Gastroesophageal sphincter (tissue), 4 donors: ENCODE measurements around the gene SRRM5. TPM values are rescaled to one million over a fixed set of nuclear protein-coding genes. Genes with fewer than 3 reads are reported as not detected.

Source experiments
- ATAC-seq: fragments of 150-250 bp; one replicate; pipeline ENCODE4 v1.9.1; 2016; ENCODE audit warnings: mild to moderate bottlenecking, moderate library complexity
- H3K27ac ChIP-seq, 4 donors: fragments of 200-600 bp; sonication (generic) in 3 of 4; 1 replicate in 3 of 4; 2 replicates in 1 of 4; pipeline ENCODE4 v1.5.1; 2016 to 2019
- H3K27me3 ChIP-seq: fragments of 200-600 bp; sonication (generic); one replicate; pipeline ENCODE4 v1.5.1; 2019
- H3K36me3 ChIP-seq, 2 donors: fragments of 200-600 bp; sonication (generic); one replicate each; pipeline ENCODE4 v1.5.1; 2019; ENCODE audit warnings: control low read depth in 1 of 2
- H3K4me1 ChIP-seq, 3 donors: fragments of 200-600 bp; sonication (generic); 1 replicate in 2 of 3; 2 replicates in 1 of 3; pipeline ENCODE4 v1.5.1; 2016 to 2019; ENCODE audit warnings: control low read depth in 2 of 3
- H3K4me3 ChIP-seq, 2 donors: fragments of 200-600 bp; sonication (generic); one replicate each; pipeline ENCODE4 v1.5.1; 2019; ENCODE audit warnings: mild to moderate bottlenecking in 1 of 2, moderate library complexity in 1 of 2
- H3K9me3 ChIP-seq, 3 donors: fragments of 200-600 bp; sonication (generic); one replicate each; pipeline ENCODE4 v1.5.1; 2017 to 2019; ENCODE audit warnings: control low read depth in 2 of 3
- EP300 ChIP-seq: sonication (generic); formaldehyde crosslinking; IDR thresholded peaks from one replicate; pipeline ENCODE4 v1.6.1; 2017; ENCODE audit warnings: antibody characterized with exemption, mild to moderate bottlenecking
- POLR2A ChIP-seq, 2 donors: fragments of 450-650 bp; IDR thresholded peaks; one replicate each; pipeline ENCODE4 v1.6.1; 2017; ENCODE audit warnings: antibody characterized with exemption in 2 of 2, mild to moderate bottlenecking in 2 of 2, moderate library complexity in 1 of 2
- POLR2AphosphoS5 ChIP-seq: sonication (generic); formaldehyde crosslinking; IDR thresholded peaks from one replicate; pipeline ENCODE4 v1.6.1; 2017; ENCODE audit warnings: antibody characterized with exemption
- WGBS, 2 donors: methylation state at CpG; one replicate each; pipeline ENCODE4 v1.1.5; 2018; ENCODE audit warnings: low coverage in 1 of 2; 5-methylcytosine and 5-hydroxymethylcytosine counted together
- total RNA-seq, 4 donors: library from RNA; depleted of rRNA; stranded (reverse); fragments of >200 nt; gene quantifications; one replicate each; pipeline ENCODE4 v1.1.0, GENCODE V29; 2016
- TF ChIP-seq, protein P1 (sequence below), 4 experiments: fragments of 200-600 bp in 2 of 4; fragments of 450-650 bp in 2 of 4; sonication (generic) in 1 of 4; IDR thresholded peaks; one replicate each; pipeline ENCODE4 v1.5.1; 2017 to 2019; ENCODE audit warnings: antibody characterized with exemption in 4 of 4, mild to moderate bottlenecking in 2 of 4, moderate library complexity in 2 of 4

SRRM5 gene
- total RNA-seq, 4 donors from 2014 or later: 0.13 TPM; not detected in 3

- Histone ChIP-seq H3K4me1 (peaks cover 0 to 40% (median 7%) of the 10 kb centered on the region in 3 donors), H3K27ac (peak overlapping the region in 3 of 4 donors; percentile 2 to 79 (median 73)), H3K27me3 (no peaks in the 10 kb centered on the region), H3K36me3 (no peaks in the 10 kb centered on the region), H3K4me3 (peak overlapping the region in 1 of 2 donors; percentile 69), H3K9me3 (no peaks in the 10 kb centered on the region)
- ATAC-seq: no peak
- TF ChIP-seq, protein P1, sequence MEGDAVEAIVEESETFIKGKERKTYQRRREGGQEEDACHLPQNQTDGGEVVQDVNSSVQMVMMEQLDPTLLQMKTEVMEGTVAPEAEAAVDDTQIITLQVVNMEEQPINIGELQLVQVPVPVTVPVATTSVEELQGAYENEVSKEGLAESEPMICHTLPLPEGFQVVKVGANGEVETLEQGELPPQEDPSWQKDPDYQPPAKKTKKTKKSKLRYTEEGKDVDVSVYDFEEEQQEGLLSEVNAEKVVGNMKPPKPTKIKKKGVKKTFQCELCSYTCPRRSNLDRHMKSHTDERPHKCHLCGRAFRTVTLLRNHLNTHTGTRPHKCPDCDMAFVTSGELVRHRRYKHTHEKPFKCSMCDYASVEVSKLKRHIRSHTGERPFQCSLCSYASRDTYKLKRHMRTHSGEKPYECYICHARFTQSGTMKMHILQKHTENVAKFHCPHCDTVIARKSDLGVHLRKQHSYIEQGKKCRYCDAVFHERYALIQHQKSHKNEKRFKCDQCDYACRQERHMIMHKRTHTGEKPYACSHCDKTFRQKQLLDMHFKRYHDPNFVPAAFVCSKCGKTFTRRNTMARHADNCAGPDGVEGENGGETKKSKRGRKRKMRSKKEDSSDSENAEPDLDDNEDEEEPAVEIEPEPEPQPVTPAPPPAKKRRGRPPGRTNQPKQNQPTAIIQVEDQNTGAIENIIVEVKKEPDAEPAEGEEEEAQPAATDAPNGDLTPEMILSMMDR (IDR thresholded peaks at IDR 0.05): no peak
- no peak for TF ChIP-seq EP300
- TF ChIP-seq POLR2A (IDR thresholded peaks at IDR 0.05): no peak
- TF ChIP-seq POLR2AphosphoS5: no peak
- WGBS, 2 donors: 73 to 81% methylated on average over 4 to 7 of the region's 13 CpGs
Observed at GRCh38 chr19:43638214-43638994, 26.5 kb downstream of the SRRM5 start.

GRCh38 chr19:43638995-43639518 lies 27.2 kb downstream of the SRRM5 start:
- 6 to 9% methylated on average over 12 to 14 of the region's 18 CpGs for WGBS, 2 donors
- TF ChIP-seq POLR2AphosphoS5 (no peak), EP300 (no peak), POLR2A (IDR thresholded peaks at IDR 0.05) (no peak)
- TF ChIP-seq, protein P1 (IDR thresholded peaks at IDR 0.05): no peak
- Histone ChIP-seq H3K9me3 (no peaks in the 10 kb centered on the region), H3K27ac (peak overlapping the region in 3 of 4 donors; percentile 73 to 80 (median 79)), H3K36me3 (no peaks in the 10 kb centered on the region), H3K4me3 (peak overlapping the region; percentile 24 to 69), H3K4me1 (peaks cover 0 to 38% (median 7%) of the 10 kb centered on the region in 3 donors), H3K27me3 (no peaks in the 10 kb centered on the region)
- ATAC-seq: no peak

DNA sequence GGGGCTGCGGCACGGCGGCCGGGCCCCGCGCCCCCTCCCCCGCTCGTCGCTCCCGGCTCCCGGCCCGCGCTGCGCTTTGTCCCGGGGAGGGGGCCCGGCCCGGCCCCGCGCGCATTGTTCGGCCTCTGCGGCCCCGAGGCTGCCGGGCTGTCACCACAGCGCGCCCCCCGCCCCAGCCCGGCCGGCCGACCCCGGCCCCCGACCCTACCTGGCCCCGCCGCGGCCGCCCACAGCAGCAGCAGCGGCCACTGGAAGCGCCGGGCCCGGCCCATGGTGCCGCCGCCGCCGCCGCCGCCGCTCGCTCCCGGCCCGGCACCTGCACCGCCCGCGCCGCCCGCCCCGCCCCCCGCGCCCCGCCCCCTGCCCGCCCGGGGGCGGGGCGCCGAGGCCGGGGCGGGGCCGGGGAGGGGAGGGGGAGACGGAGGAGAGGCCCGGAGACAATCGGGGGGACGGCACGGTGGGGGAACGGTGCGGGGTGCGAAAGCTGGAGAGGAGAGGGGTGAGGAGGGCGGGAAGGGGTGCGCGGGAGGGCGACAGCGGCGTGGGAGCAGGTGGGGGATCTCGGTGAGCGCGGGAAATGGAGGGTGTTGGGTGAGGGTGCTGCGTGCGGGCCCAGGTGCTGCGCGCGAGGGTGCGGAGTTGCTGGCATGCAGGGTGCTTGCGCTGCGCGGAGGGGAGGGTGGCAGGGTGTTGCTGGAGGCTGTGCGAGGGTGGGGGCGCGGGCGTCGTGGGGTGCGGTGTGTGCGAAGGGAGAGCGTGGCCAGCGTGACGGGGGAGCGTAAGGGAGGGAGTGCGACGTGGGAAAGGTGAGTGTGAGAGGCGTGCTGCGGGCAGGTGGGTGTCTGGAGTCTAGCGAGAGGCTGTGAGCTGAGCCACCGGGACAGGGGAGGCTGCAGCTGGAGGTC lies 27.9 kb downstream of the SRRM5 start, which contains the start of gene CADM4:
Gene CADM4 (minus strand): TSS at position 332 of the 905 bp plus-strand sequence. CDS start 60 bp downstream, at position 272.
- H3K9me3 ChIP-seq: no peaks in the 10 kb centered on the region
- no peaks in the 10 kb centered on the region for H3K36me3 ChIP-seq
- peak within 1 kb of the TSS; percentile 24 to 69 for H3K4me3 ChIP-seq
- H3K27ac ChIP-seq: peak within 1 kb of the TSS in 3 of 4 donors; percentile 73 to 80 (median 79)
- peaks cover 0 to 31% (median 7%) of the 10 kb centered on the region in 3 donors for H3K4me1 ChIP-seq
- peak; percentile 83 for ATAC-seq
- no peaks in the 10 kb centered on the region for H3K27me3 ChIP-seq
- TF ChIP-seq, protein P1 (IDR thresholded peaks at IDR 0.05): no peak
- no peak for TF ChIP-seq EP300
- TF ChIP-seq POLR2AphosphoS5: no peak
- WGBS, 2 donors: 0% methylated on average over 1 to 11 of the region's 110 CpGs

DNA sequence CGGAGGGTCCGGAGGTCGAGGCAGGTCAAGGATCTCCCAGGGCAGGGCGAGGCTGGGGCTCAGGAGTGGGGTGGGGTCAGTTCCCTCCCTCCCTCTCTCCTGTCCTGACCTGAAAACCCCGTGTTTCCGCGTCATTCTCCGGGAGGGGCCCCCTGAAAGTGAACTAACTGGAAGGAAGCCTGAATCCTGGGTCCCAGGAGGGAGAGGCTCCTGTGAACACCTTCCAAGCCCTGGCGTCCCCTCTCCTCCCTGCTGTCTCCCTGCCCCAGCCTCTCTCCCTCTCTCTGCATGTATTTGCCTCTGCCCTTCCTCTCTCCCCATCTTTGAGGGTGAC lies 28.5 kb downstream of the SRRM5 start:
- Histone ChIP-seq H3K36me3 (no peaks in the 10 kb centered on the region), H3K4me1 (peaks cover 0 to 24% (median 7%) of the 10 kb centered on the region in 3 donors), H3K4me3 (peak overlapping the region; percentile 21 to 69), H3K27ac (peak overlapping the region in 3 of 4 donors; percentile 73 to 80 (median 79)), H3K9me3 (no peaks in the 10 kb centered on the region), H3K27me3 (no peaks in the 10 kb centered on the region)
- TF ChIP-seq POLR2AphosphoS5: no peak
- TF ChIP-seq POLR2A (IDR thresholded peaks at IDR 0.05): no peak
- TF ChIP-seq, protein P1 (IDR thresholded peaks at IDR 0.05): no peak
- TF ChIP-seq EP300: no peak
- 0% methylated on average over 1 of the region's 9 CpGs; no CpG with 5 or more reads in 1 of the 2 donors for WGBS, 2 donors
- ATAC-seq: no peak
